HT-29 (cell line): ENCODE results near the gene C1QTNF7. TPM values are rescaled to one million over a fixed set of nuclear protein-coding genes. Genes with fewer than 3 reads are reported as not detected.

Experiments used
- DNase-seq: peaks from one replicate; pipeline ENCODE4 v3.0.0-alpha.2; 2015; ENCODE audit warnings: low spot score
- total RNA-seq: library from RNA; depleted of rRNA; stranded (reverse); fragments of >200 nt; shearing (Covaris generic); gene quantifications from 2 replicates; pipeline ENCODE4 v1.2.3, GENCODE V29; 2014; rRNA removed

C1QTNF7 gene, protein sequence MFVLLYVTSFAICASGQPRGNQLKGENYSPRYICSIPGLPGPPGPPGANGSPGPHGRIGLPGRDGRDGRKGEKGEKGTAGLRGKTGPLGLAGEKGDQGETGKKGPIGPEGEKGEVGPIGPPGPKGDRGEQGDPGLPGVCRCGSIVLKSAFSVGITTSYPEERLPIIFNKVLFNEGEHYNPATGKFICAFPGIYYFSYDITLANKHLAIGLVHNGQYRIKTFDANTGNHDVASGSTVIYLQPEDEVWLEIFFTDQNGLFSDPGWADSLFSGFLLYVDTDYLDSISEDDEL
- not detected in 2 replicates for total RNA-seq

DNA sequence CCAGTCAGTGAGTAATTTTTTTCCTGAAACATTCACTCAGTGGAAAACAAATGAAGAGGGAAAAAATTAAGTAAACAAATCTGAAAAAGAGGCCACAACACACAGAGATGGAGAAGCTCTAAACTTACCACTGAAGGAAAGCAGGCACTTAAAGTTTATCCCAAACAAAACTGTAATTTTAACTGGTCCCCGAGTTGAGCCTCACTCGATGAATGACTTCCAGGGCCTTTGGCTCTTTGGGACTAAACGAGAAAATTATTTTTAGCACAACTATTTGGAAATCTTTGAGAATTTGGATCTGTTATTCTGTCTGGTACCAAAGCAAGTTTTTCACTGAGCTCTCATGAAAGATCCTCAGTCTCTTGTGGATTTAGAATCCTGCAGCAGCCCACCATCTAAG is at the start of gene C1QTNF7:
TSS of gene C1QTNF7 (plus strand) at position 333 of the 400 bp plus-strand sequence. CDS start 7,711 bp downstream, outside the sequence.
- no peak for DNase-seq

DNA sequence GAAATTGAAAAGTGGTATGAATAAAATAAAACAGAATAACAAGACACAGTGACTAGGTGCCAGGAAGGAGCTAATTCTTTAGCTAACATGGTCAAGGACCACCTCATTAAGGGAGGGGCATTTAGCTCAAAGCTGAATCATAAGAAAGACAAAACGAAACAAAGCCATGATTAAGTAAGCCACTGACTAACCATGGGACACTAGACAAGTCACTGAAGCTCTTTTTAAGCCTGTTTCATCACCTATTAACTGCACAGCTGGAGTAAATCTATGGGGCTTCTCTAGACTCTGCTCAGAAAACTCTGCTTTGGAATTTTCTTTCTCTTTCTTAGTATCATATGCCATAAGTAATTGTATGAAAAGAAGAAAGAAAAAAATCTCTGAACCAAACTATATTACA is 49.8 kb upstream of the C1QTNF7 start:
- DNase-seq: no peak

DNA sequence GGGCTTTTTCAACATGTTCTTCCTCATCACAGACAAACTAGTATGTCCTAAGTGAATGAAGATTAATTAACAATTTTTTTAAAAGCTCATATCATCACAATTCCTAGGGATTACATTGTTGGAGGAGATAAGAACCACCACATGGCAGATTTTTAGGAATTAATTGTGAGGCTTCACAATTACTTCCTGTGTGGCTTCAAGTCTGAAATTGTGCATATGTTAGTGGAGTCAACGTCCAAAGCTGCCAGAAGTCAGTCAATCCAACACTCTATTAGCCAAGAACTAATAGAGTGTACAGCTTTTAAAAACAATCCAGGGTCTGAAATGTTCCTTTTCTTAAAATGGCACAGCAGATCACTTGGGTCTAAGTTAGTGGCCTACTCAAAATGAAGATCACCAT is 49.3 kb upstream of the C1QTNF7 start:
- DNase-seq: no peak

DNA sequence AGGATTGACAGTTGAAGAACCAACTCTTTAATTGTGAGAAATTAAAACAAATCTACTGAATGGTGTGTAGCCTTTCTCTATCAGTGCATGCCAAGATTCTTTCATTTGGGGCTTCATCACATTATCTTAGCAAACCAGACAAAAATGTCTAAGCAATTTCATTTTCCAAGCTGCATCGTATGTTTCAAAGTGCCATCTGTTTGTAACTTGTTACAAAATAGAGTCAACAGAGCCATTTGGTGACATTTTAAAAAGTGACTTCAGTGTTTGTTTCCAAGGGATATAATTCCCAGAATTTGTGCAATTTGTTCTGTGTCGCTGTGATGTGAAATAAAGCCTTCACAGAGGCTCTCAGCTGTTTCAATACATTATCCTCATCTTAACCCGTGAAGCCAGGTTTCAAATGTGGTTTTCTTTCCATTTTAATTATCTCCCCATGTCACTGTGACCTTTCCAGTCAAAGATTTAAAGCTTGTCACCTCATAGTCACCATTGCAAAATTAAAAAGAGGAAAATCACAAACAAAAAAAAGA is 46.0 kb upstream of the C1QTNF7 start:
- no peak for DNase-seq

DNA sequence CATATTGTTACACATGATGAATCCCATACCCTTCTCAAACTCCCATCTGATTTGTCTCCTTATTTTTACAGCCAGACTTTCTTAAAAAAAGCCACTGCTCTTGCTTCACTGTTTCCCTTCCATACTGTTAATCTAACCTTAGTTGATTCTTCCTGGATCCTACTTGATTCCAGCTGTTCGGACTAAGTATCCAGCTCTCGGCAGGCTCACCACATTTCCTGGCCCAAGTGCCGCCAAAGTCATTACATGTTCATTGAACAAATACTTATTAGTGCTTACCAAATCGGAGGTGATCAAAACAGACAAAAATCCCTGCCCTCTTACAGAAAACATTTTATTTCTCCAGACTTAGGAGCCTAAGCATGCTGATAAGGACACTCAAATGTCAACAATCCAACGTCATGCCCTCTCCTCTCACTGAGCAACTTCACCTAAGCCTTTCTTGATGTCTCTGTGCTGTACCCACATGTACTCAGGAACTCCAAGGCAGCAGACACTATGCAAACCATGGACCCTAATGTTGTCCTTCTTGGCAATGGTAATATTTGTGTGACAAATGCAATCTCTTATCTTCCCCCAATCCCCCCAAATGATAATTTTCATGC is 45.1 kb upstream of the C1QTNF7 start:
- DNase-seq: no peak

DNA sequence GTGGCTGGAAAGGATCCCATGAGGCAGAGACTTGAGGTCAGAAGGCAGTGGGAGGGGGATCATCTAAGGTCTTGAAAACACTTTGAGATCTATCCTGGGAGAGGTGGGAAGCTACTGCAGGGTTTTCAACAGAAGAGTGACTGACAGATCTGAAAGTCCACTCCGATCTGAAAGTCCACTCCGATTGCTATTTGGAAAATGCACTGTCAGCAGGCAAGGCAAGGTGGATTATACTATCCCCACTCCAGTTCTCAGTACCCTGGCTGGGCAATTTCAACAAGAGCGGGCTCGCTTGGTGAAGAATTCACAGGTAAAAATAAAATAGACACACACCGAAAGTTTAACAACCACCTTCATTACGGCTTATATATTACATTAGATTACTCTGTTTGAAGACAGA is 42.3 kb upstream of the C1QTNF7 start:
- no peak for DNase-seq

DNA sequence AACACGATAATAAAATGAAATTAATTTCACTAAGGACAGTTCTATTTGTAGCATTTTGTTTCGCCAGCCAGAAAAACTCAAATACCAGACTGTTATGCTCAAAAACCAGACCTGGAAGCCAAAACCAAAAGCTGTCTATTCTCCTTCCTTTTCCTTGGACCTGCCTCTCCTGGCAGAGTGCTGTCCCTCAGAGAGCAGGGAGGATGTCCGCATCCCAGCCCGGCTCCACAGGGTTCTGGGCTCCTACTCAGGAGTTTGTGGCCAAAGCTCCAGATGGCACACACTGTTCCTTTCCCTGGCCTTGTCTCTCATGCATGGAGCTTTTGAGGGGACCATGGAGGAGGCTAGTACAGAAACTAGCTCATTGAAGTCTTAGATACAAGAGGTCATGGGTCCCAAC is 41.9 kb upstream of the C1QTNF7 start:
- DNase-seq: no peak

DNA sequence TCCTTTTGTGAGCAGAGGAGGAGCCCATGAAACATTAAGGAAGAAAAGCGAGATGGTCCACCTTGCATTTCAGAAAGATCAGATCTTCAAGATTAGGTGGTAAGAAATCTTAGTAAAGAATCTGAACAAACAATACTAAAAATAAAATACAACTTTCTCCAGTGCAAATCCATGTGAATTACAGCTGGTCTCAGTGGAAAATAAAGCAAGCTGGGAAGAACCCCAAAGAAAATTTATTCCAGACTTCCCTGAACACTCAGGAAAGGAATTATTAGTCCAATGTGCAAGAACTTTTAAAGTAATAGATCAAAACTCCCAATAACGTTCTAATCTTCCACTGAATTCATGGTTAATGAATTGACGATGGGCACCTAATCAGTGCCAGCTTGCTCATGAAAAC is 37.3 kb upstream of the C1QTNF7 start:
- DNase-seq: no peak

DNA sequence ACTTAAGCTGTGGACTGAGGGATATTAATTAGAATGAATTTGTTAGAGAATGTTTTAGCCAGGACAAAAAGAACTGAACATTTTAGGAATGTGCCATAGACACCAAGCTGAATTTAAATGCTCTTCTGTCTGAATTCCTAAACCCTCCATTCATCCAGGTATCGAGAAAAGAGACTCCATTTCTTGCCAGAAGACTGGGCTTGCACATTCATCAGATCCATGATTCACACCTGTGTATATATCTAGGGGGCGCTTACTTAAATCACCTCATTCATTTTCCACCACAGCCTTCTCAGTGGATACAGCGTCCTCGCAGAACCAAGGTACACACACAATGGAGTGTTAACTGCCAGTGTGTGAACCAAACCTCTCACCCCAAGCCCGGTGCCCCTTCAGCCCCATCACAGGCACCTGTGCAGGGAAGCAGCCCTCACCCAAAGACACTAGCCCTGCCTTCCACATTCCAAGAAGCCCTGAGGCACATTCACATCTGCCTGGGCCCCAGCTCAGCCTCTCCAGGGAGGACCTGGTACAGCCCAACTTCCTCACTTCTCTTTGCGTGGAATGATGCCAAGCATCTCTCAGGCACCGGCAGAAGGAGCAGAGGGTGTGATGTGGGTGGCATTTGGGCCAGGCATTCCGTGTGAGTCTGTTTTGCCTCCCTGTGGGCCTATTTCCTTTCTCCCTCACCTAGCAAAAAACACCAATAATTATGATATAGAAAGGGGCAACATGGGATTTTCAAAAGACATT is 35.6 kb upstream of the C1QTNF7 start:
- DNase-seq: no peak

DNA sequence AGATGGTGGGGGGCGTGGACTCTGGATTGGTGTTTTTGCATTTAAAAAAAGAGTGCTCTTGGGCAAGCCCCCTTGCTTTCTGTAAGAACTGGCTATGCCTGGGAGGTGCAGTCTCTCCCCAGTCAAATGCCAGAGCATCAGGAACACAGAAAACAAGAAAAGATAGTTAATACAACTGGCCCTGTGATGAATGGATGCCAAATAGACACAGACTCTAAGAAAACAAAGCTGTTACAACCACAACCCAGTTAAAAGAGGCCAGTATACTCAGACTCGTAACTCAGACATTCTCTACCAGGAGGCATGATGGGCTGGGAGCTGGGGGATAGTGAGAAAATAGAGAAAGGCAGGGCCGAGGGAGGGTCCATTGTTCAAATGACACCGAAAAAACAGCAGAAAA is 32.5 kb upstream of the C1QTNF7 start:
- no peak for DNase-seq

DNA sequence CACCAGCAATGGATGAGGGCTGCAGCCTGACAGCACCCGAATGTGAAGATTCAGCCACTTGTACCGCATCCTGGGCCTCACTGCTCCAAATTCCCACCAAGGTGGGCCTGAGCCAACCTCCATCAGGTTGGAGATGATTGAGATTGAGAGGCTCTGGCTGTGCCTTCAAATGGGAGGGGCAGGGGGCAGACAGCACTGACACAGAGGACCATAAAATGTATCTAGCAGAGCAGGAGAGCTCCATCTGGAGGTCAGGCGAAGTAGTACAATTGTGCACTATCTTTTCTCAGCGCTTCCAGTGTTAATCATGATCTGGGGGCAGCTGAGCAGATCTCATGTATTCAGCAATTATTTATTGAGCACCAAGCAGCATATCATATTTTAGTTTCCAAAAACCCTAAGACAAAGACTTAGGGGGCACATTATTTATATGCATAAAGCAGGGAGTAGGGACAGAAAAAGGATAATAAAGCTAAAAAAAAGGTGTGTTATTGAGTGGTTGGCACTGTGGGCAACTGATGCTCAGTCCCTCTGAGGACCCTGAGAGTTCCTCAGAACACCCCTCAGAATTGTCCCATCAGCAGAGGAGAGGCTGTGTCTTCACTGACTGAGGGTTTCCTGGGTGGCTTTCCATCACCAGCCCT is 31.6 kb upstream of the C1QTNF7 start:
- peak; percentile 79 for DNase-seq

DNA sequence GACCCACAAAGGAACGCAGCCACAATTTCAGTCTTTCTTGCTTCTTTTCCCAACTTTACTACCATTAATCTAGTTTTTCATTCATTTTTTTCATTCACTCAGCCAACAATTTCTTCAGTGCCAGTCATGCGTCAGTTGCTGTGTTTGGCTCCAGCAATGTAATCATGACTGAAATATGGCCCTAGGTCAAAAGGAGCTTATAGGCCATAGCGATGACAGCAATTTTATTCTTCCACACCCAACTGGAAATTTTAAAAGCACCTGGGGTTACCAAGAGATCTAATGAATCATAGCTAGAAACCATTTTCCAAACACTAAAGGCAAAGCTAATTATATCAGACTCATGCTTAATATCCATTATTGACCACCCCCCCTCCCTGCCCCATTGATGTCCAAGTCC is 29.8 kb upstream of the C1QTNF7 start:
- DNase-seq: no peak

DNA sequence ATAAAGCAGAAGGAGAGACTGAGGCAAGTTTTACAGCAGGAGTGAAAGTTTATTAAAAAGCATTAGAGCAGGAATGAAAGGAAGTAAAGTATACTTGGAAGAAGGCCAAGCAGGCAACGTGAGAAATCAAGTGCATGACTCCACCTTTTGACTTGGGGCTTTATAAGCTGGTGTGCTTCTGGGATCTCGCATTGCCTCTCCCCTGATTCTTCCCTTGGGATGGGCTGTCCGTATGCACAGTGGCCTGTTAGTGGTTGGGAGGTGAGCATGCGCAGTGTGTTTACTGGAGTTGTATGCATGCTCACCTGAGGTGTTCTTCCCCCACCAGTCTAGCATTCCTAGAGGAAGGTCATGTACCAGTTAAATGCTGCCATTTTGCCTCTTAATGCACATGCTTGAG is 29.1 kb upstream of the C1QTNF7 start:
- DNase-seq: no peak

DNA sequence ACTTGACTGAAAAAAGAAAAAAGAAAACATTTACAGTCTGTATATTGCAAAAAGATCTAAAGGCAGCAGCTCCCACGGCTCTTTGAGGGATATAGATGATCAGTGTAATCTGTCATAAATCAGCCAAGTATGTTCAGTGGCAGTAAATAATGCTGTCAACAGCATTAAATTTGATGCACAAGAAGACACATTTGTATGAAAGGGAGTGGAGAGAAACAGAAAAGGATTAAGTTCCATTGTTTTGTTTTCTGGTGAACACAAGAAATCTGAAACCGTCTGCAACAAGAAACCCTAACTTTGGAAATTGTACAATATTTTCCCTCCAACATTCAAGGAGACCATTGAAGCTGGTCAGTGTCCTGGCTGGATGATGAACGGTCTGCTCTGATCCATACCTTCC is 27.6 kb upstream of the C1QTNF7 start:
- DNase-seq: no peak

DNA sequence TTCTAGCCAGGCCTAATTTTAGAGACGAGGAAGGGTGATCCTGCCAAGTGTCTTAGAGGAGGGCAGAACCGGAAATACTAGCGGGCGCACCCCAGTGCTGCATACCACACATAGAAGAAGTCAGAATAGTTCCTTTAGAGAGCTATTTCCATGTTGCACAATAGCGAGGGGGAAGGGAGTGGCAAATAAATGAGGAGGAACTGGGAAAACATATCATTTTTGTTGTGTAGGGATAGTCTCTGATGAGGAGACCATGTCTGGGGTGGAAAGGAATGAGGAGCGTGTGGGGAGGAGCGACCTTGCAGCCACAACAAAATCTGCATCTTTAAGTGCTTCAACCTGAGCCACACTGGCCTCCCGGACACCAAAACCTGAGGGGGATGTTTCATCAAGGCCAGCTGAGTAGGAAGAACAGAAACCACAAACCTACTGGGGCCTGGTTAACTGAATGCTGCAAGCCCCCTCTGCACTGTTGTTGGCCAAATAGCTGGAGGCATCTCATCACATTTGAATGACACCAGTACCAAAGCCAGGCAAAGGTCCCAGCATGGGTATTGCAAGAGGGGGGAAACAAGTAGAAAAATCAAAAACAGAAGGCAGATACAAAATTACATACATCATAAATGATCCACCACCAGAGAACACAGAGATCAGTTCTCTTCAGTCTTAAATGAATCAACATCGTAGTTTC is 26.7 kb upstream of the C1QTNF7 start:
- DNase-seq: no peak

DNA sequence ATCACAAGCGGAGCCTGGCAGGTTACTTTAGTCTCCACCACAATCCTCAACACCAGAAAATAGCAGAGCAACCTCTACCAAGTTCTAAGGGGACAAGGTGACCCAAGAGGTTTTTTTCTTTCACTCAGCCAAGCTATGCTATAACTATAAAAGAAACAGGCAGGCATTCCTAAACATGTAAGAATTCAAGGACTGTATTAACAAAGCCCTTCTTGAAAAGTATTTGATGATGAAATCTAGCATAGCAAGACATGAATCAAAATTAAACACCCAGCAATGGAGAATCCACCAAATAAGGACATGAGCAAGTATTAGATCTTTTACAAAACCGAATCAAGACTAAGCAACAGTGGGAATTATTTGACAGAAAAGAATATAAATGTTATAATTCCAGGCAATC is 25.7 kb upstream of the C1QTNF7 start:
- DNase-seq: no peak

DNA sequence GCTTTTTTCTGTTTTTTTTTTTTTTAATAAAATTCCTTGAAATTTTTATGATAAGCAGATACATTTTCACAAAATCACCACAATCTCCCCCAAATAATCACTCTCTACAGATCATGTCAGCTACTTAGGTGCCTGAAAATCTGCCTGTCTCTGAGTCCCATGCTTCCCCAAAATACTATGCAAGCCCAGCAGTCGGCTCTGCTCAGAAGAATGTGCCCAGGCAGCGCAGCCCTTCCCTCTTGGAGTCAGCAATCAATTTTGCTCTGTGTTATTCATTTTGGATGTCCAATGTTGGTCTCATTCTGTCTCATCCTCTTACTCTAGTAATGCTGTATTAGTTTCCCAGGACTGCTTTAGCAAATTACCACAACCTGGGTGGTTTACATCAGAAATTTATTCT is 24.9 kb upstream of the C1QTNF7 start:
- DNase-seq: no peak

DNA sequence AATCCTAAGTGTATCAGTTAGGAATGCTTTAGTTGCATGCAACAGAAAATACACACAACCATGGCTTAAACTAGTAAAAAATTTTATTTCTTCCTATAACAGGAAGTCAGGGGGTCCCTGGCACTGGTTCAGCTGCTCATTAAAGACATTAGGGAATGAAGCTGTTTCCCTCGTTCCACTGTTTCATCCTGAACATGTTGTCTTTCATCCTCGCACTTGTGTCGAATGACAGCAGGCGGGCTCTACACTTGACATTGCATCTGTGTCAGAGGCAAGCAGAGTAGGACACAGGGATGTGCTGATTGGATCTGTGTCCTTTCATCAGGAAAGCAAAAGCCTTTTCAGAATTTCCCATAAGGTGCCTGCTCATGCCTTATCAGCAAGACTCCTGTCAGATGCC is 22.8 kb upstream of the C1QTNF7 start:
- no peak for DNase-seq

DNA sequence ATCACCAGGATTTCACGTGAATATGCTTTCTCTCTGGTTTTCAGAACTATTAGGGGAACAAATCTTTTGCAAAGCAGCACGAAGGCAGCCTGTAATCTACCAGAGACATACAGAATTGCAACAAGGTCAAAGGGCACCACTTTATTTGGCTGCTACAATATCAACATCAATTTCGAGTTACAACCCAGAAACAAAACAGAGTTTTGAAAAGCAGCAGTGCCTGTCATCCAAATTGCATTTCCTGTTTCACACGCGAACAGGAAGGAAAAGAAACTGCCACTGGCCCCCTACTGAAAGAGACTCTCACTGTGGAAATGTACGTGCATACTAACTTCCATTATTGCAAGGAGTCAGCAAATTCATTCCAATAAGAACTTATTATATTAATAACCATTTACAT is 17.1 kb upstream of the C1QTNF7 start:
- DNase-seq: no peak

DNA sequence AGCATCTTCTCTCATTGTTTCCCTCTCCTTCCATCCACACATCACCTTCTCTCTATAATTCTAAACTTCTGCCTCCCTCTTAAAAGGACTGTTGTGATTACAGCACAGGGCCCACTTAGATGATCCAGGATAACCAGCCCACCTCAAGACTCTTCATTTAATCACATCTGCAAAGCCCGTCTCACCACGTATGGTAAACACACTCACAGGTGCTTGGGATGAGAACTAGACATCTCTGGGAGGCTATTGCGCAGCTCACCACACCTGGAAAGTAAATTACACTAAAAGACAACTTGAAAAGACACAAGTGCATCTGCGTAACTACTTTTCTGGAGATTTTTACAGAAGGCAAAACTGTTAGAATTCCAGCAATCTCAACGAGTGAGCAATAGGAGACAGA is 15.4 kb upstream of the C1QTNF7 start:
- DNase-seq: no peak

DNA sequence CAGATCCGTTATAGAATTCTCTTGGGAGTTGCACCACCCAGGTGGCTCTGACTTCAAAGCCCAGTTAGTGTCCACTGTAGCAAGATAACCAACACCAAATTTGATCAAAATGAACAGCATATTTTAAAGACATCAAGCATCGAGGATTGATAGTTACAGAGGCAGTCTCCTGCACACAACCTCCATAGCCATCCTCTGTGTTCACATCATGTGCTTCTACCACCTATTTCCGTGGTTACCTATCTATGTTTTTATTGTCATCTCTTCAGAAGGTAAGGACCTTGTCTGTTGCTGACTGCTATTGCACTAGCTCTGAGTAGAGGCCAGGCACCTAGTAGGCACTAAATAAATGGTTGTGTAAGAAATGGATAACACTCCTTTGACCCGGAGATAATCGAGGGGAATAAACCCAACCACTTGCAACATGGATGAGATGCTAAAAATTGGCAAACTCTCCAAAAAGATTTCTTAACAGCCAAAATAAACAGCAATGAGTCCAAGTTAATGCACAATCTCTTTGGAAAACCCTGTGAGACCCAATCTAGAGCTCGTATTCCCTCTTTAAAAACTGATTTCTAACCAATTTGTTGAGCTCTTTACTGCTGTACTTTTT is 14.7 kb upstream of the C1QTNF7 start:
- DNase-seq: no peak
